HK-2 (cell line): ENCODE data around the gene ZMIZ2.
"Not testable (repeated sequence)": the region's sequence is repeated elsewhere in the genome, so short reads cannot be mapped to it uniquely, and the experiment has no call there.

Source experiments
- DNase-seq: peaks from one replicate; pipeline ENCODE4 v3.0.0-alpha.2; 2018; ENCODE audit not compliant: unreplicated experiment

ZMIZ2 gene

DNA sequence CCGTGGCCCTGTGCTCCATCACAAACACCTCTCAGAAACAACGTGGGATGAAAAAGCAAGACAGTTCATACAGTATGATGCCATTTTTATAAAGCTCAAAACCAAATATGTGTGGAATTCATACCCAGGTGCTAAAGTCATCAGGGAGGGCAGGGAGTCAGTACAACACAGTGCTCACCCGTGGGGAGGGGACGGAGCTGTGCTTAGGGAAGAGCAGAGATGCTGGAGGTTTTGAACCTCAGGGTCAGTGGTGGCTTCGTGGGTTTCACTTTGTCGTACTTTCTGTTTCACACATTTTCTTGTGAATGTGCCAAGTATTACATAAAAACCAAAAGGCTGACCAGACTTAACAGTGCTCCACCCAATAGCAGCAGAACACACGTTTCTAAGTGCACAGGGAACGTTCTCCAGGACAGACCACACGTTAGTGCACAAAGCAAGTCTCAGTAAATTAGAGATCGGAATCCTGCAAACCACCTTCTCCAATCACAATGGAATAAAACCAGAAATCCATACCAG is 21.2 kb downstream of the ZMIZ2 start:
- DNase-seq, result peak; percentile 35

DNA sequence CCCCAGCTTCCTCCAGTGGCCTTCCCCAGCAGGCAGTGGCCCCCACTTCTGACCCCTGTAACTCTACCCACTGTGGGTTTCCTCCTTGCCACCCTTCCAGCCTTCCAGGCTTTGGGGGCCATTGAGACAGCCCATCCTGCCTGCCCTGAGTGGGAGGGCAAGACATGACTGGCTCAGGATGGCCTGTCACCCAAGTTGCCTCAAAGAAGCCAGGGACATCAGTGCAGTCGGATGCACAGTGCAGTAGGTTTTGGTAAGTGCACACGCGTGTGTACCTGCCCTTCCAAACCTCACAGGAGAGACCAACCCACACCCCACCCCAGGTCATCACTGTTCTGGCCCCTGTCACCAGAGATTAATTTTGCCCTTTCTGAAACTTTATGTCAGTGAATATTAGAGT is 22.7 kb downstream of the ZMIZ2 start:
- DNase-seq, result no peak

- no peak for DNase-seq
These were observed 23.8 kb downstream of the ZMIZ2 start for GRCh38 chr7:44772440-44772839.

DNA sequence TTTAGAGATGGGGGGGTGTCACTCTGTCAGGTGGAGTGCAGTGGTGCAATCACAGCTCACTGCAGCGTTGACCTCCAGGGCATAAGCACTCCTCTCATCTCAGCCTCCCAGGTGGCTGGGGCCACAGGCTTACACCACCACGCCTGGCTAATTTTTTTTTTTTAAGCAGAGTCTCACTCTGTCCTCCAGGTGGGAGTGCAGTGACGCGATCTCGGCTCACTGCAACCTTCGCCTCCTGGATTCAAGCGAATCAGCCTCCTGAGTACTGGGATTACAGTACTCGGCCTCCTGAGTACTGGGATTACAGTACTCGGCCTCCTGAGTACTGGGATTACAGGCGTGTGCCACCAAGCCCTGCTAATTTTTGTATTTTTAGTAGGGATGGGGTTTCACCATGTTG is 24.2 kb downstream of the ZMIZ2 start:
- no peak for DNase-seq

DNA sequence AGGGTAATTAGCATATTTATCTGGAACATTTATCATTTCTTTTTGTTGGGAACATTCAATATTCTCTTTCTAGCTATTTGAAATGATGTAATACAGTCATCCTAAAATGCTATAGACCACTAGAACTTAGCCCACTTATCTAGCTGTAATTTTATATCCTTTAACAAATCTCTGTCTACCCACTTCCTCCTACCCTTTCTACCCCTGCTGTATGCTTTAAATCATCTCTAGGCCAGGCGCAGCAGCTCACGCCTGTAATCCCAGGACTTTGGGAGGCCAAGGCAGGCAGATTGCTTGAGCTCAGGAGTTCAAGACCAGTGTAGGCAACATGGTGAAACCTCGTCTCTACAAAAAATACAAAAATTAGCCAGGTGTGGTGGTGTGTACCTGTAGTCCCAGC is 25.8 kb downstream of the ZMIZ2 start:
- not testable (repeated sequence) for DNase-seq

DNA sequence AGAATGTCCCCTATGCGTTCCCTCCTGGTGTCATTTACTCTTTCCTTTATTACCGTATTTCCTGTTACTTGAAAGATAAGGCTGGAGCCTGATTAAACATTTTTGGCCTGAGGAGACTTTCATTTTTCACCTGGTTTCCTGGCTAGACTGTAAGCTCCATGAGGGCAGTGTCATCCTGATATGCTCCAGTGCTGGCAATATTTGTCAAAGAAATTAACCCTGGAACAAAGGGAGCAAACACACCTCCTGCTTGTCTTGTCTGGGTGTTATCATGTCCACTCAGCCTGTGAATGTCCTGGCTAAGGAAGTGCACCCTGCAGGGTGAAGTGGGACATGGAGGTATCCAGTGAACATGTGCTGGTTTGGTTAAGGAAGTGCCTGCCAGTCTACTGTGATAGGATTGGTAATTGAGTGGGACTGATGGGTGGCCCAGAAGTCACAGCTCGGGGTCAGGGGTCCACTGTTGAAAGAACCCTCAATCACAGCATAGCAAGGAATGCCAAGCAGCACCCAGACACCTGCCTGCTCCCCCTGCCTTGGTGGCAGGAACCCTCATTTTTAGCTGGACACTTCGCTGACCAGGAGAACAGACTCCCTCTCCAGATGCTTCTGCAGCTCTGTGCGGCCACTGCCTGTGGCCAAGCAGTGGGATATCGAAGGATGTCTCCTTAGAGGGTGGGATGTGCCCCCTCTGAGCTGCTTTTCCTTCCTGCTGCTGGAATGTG is 26.9 kb downstream of the ZMIZ2 start:
- no peak for DNase-seq

- no peak for DNase-seq
These were observed 27.6 kb downstream of the ZMIZ2 start for GRCh38 chr7:44776211-44776610.

GRCh38 chr7:44782460-44782859 is 33.8 kb downstream of the ZMIZ2 start:
- no peak for DNase-seq

GRCh38 chr7:44783407-44783806 is 34.8 kb downstream of the ZMIZ2 start:
- no peak for DNase-seq

DNA sequence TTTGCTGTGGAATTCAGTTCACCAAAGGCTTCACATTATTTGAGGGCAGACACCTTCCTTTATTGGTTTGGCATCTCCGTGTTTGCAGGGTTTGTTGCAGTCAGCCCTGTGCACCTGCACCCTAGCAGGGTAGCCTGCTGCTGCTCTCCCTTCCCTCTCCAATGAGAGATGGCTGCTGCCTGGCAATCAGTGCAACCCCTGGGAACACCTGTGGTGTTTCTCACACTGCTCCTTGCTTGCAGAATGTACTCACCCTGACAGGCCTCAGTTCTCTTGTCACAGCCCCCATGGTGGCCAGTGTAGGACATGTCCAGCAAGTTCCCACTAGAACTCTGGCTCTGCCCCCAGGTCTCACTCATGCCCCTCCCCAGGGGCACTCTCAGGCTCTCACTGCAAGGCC is 35.7 kb downstream of the ZMIZ2 start:
- no peak for DNase-seq

DNA sequence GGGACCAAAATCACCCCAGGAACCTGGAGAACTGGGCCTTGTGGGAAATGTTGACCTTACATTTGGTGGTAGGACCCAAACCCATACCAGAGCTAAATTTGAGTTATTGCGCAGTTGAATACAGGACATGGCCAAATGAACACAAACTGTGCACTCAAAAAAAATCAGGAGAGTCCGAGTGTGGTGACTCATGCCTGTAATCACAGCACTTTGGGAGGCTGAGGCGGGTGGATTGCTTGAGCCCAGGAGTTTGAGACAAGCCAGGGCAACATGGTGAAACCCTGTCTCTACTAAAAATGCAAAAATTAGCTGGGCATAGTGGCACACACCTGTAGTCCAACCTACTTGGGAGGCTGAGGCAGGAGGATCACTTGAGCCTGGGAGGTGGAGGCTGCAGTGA is 36.6 kb downstream of the ZMIZ2 start:
- DNase-seq, result not testable (repeated sequence)

DNA sequence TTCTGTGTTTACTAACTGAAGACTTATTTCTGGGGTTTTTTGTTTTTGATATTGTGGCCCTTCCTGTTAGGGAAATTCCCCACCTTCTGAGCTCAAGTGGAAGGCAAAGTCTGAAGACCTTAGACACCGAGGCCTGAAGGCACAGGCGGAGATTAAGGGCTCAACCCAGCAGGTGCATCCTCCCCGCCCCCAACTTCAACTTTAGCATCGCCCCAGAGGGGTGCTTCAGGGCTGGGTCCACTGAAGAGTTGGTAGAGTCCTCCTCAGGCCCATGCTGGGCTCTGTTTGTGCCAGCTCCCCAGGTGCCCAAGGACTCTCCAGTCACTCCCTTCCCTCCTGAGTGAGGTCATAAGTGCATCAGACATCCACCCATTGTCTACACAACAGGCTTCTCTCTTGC is 38.4 kb downstream of the ZMIZ2 start:
- DNase-seq, result no peak

DNA sequence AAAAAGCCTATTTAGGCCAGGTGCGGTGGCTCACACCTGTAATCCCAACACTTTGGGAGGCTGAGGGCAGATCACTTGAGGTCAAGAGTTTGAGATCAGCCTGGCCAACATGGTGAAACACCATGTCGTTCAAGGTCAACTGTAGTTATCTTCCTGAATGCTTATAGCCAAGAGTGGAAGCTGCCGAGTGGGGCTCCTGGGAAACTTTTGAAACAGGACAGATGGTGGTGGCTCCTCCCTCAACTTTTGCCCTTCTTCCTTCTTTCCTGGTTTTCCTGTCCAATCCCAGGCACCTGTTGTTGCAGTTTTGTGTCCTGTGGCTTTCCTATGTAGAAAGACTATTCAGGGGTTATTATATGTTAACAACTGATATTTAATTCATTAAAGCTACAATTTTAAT is 39.1 kb downstream of the ZMIZ2 start:
- DNase-seq, result no peak

DNA sequence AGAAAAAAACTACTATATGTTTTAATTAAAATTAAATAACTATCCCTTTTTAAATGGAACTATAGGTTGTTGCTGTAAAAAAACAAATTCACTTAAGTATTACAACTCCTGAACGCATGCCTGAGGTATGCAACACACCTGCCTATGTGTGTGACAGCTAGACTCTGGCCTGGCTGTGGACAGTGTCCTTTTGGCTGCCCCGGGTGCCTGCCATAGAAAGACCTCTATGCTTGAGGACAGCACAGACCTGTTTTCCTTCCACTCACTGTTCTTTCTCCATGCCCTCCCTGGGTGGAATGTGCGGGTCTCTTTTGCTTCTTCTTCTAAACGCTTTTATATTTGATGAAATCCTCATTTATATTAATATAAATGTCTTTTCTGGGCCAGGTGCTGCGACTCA is 41.3 kb downstream of the ZMIZ2 start:
- no peak for DNase-seq

- DNase-seq, result no peak
These were observed 42.9 kb downstream of the ZMIZ2 start for GRCh38 chr7:44791278-44792219.

GRCh38 chr7:44793919-44794318 is 45.3 kb downstream of the ZMIZ2 start:
- DNase-seq, result no peak

GRCh38 chr7:44794331-44794730 is 45.7 kb downstream of the ZMIZ2 start:
- no peak for DNase-seq

- no peak for DNase-seq
These were observed 47.4 kb downstream of the ZMIZ2 start for GRCh38 chr7:44796034-44796503.

DNA sequence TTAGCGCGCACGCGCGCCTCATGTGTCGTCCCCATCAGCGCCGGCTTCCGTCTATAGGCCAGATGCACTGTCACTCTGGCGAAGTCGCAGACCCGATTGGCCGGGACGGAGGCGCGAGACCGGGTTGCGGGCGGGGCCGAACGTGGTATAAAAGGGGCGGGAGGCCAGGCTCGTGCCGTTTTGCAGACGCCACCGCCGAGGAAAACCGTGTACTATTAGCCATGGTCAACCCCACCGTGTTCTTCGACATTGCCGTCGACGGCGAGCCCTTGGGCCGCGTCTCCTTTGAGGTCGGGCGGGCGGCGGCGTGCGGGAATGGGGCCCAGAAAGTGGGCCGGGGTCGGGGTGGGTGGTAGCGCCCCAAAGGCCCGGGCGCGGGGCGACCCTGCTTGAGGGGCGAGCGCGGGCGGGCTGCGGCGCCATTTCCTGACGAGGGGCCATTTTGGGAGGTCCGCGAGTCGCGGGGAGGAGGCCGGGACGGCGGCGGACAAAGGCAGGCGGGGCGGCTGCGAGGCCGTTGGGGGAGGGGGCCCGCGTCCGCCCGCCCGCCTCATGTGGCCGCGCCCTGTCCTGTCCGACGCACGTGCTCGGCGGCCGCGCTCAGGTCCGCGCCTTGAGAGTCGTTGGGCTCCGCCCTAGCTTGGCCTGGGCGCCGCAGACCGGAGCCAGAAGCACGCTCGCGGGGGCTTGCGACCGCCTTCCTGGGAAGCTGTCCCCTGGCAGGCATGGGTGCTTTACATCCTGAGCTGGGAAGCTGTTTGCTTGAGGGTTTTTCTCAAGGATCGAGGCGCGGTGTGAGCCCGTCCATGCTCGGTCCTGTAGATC is 48.1 kb downstream of the ZMIZ2 start, which contains the start of gene PPIA:
Gene PPIA (plus strand): TSS at position 178 of the 825 bp plus-strand sequence. CDS start 44 bp downstream, at position 222.
- DNase-seq, result peak; percentile 99

DNA sequence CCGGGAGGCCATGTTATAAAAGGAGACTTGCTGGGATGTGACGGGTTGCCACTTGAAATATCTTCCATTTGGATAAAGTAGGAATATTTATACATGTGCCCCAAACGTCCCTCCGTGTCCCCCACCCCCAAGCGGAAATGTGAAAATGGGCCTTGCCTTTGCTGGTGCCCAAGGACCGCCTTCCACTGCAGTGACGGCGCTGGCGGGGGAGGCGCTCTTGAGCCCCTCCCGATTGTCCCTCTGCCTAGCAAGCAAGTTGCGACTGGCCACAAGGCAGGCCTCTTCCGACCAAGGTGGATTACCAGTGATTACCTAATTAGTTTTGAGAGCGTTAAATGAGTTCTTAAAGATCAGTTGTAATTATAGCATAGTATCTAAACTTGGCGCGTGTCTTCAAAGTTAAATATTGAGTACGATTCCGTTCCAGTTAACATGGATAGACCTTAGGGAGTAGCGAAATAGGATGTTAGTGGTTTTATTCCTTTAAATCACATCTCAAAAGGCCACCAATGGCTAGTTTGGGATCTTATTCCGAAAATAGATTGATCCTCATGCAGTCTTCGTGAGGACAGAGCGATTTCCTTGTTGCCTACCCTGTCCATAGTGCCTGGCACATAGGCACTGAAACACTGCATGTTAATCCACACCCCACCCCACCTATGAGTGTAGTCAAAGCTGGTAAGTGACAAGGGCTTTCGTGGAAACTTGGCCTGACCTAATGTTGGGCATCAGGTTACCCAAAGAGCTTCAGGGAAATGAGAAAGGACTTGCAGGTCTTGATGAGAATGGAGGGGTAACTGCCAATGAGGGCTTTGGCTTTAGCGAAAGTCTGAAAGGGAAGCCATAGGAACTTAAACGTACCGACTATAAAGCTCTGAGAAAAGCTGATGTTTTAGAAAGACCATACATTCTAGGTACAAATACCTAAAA is 48.9 kb downstream of the ZMIZ2 start:
- peak; percentile 84 for DNase-seq
